Endothelial cell of umbilical vein (primary cell): ENCODE measurements around the gene IPO4. TPM values are rescaled to one million over a fixed set of nuclear protein-coding genes. Genes with fewer than 3 reads are reported as not detected.

Source experiments
- BruUV-seq: library from RNA; stranded (reverse); fragments of 400-500 nt; replicated peaks from 2 replicates; lab custom pipeline; 2021; lab: Mats Ljungman, UMichigan
- CTCF ChIA-PET: fragments of 300-600, 350-600 bp; sonication (Branson Sonifier 250); formaldehyde crosslinking; loops from one replicate; lab custom pipeline; 2021; ENCODE audit warnings: antibody characterized with exemption, inconsistent platforms; lab: Charles Lee
- POLR2A ChIA-PET: fragments of 300-600, 350-600 bp; sonication (Branson Sonifier 250); formaldehyde crosslinking; loops from one replicate; lab custom pipeline; 2021; ENCODE audit warnings: antibody characterized with exemption, inconsistent platforms; lab: Charles Lee
- DNase-seq: peaks from one replicate; pipeline ENCODE4 v3.0.0-alpha.2; 2011; ENCODE audit warnings: low read depth, low spot score
- FAIRE-seq: peaks from 2 replicates; lab custom pipeline; 2011; peaks lifted over from hg19 to GRCh38; lab: Jason Lieb, UNC
- H2AFZ ChIP-seq: 2 replicates; pipeline ENCODE4 v1.6.0; 2012; ENCODE audit warnings: low read depth, low read length, control low read depth, inconsistent platforms
- H3K27ac ChIP-seq: 2 replicates; pipeline ENCODE4 v1.5.1; 2011; ENCODE audit warnings: low read depth, mild to moderate bottlenecking, control low read depth, low read length, moderate library complexity; ENCODE audit not compliant: insufficient read depth
- H3K27me3 ChIP-seq, 2 experiments: 2 replicates each; pipeline versions ENCODE4 v1.6.0 to v1.6.1; 2011; ENCODE audit warnings: low read length in 2 of 2, mixed read lengths in 1 of 2; ENCODE audit not compliant: control insufficient read depth in 2 of 2, insufficient read depth in 2 of 2
- H3K36me3 ChIP-seq, 2 experiments: 2 replicates in 1 of 2; 3 replicates in 1 of 2; pipeline ENCODE4 v1.5.1; 2011; ENCODE audit warnings: low read length in 2 of 2, mild to moderate bottlenecking in 1 of 2, moderate library complexity in 1 of 2; ENCODE audit not compliant: control insufficient read depth in 2 of 2, insufficient read depth in 2 of 2; ENCODE audit errors: extremely low read depth in 1 of 2
- H3K4me1 ChIP-seq: 3 replicates; pipeline ENCODE4 v1.5.1; 2011; ENCODE audit warnings: mild to moderate bottlenecking, low read length; ENCODE audit not compliant: control insufficient read depth, insufficient read depth; ENCODE audit errors: extremely low read depth
- H3K4me2 ChIP-seq: 2 replicates; pipeline ENCODE4 v1.6.1; 2011; ENCODE audit warnings: low read length, control low read depth, mixed read lengths; ENCODE audit not compliant: insufficient read depth
- H3K4me3 ChIP-seq, 3 experiments: fragments of 200-600 bp in 1 of 3; sonication (generic), shearing (Covaris generic) in 1 of 3; replicated peaks in 1 of 3; 2 replicates each; pipeline ENCODE4 v1.5.1; 2011 to 2016; ENCODE audit warnings: control low read depth in 3 of 3, low read length in 3 of 3, mild to moderate bottlenecking in 2 of 3, inconsistent platforms in 1 of 3, low read depth in 1 of 3, moderate library complexity in 1 of 3; ENCODE audit not compliant: insufficient read depth in 1 of 3
- H3K79me2 ChIP-seq: 2 replicates; pipeline ENCODE4 v1.6.0; 2012; ENCODE audit warnings: low read length, inconsistent platforms; ENCODE audit not compliant: control insufficient read depth, insufficient read depth
- H3K9ac ChIP-seq: replicated peaks from 2 replicates; pipeline ENCODE3; 2011; ENCODE audit warnings: low read length, control low read depth; ENCODE audit not compliant: insufficient read depth; ENCODE audit errors: extremely low read depth
- H3K9me1 ChIP-seq: replicated peaks from 3 replicates; pipeline ENCODE4 v1.6.0; 2011; ENCODE audit warnings: mild to moderate bottlenecking, low read length; ENCODE audit not compliant: control insufficient read depth, insufficient read depth; ENCODE audit errors: extremely low read depth
- H3K9me3 ChIP-seq: replicated peaks from 2 replicates; pipeline ENCODE4 v1.5.1; 2012; ENCODE audit warnings: low read length, inconsistent platforms; ENCODE audit not compliant: control insufficient read depth, insufficient read depth
- H4K20me1 ChIP-seq: replicated peaks from 2 replicates; pipeline ENCODE3; 2011; ENCODE audit warnings: mild to moderate bottlenecking, low read length; ENCODE audit not compliant: control insufficient read depth, insufficient read depth; ENCODE audit errors: extremely low read depth
- POLR2AphosphoS5 ChIP-seq: IDR thresholded peaks from 2 replicates; pipeline ENCODE4 v1.6.1; 2012; ENCODE audit warnings: low read depth, mild to moderate bottlenecking, control low read depth, low read length, moderate library complexity; ENCODE audit not compliant: insufficient read depth
- dilution Hi-C: fragments of 300-500 bp; cut with MboI; formaldehyde crosslinking; loops from one replicate; pipeline ENCODE4 v1.15.0; 2019; ENCODE audit warnings: low sequenced_read_pairs; ENCODE audit not compliant: extremely low pct_ligation_motif_present
- intact Hi-C: fragments of 100-400 bp; cut with micrococcal nuclease; formaldehyde crosslinking; loops from one replicate; pipeline ENCODE4 v1.10.0; 2022
- polyA plus RNA-seq, 4 experiments: library from polyadenylated mRNA; depleted of rRNA in 3 of 4; stranded (reverse) in 3 of 4; unstranded in 1 of 4; fragments of >200 nt; gene quantifications; 2 replicates each; pipeline versions ENCODE4 v1.2.1 to v1.2.3, GENCODE V29; 2011 to 2012; ENCODE audit warnings: missing spikeins in 1 of 4
- total RNA-seq: library from RNA; stranded (reverse); gene quantifications from 2 replicates; pipeline ENCODE4 v1.2.3, GENCODE V29; 2021
- TF ChIP-seq, protein P1 (sequence below), 2 donors: IDR thresholded peaks; 1 replicate in 1 of 2; 2 replicates in 1 of 2; pipeline ENCODE4 v1.5.1; 2011; ENCODE audit warnings: low read length in 2 of 2, mild to moderate bottlenecking in 2 of 2, moderate library complexity in 2 of 2, control low read depth in 1 of 2, inconsistent platforms in 1 of 2, low read depth in 1 of 2; ENCODE audit not compliant: insufficient read depth in 1 of 2; ENCODE audit errors: extremely low read depth in 1 of 2

IPO4 gene
- total and polyA plus RNA-seq, 2 donors (not counting 3 experiments of a cell fraction or from before 2014, with no cell fraction given): 24.6 to 66.5 TPM

DNA sequence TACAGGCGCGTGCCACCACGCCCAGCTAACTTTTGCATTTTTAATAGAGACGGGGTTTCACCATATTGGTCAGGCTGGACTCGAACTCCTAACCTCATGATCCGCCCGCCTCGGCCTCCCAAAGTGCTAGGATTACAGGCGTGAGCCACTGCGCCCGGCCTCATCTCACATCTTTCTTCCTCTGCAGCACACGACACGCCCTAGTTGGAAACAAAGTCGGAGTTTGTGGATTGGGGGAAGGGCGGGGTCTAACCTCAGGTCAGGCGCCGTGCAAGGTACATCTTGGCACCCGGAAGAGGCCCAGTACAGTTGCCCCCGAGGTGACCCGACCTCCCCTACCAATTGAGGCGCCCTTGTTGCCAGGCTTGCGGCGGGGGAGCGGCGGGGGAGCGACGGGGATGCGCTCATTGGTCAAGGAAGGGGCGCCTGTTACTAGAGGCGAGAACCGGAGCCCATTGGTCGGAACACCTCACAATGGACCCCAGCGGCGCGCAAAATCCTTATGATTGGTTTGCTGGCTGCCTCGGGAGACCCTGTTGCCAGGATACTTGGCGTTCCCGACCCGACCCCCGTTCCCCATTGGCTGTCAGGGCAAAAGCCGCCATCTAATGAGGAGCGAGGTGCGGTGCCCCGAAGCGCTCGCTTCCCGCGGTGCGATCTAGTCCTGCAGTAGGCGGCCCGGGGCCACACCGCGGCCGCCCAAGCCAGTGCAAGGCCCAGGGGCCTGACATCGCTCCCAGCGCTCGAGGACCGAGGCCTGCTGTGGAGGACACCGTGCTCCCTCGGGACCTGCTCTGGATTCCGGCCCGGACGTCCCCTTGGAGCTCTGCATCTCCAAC is 17.0 kb downstream of the IPO4 start, which contains the start of gene REC8:
REC8 (plus strand) TSS at position 659 of the 839 bp plus-strand sequence. CDS start 473 bp downstream, outside the sequence.
- Histone ChIP-seq H3K9me3 (no peaks in the 10 kb centered on the region), H3K9me1 (no peaks in the 10 kb centered on the region), H3K27me3 (no peaks in the 10 kb centered on the region), H3K4me1 (peaks cover 3% of the 10 kb centered on the region), H3K36me3 (peaks cover 2 to 6% of the 10 kb centered on the region in 2 experiments), H2AFZ (peak within 1 kb of the TSS; percentile 78), H3K9ac (no peak within 1 kb of the TSS), H3K4me3 (peak within 1 kb of the TSS; percentile 8 to 25 (median 21)), H3K79me2 (no peaks in the 10 kb centered on the region), H3K27ac (no peak within 1 kb of the TSS), H4K20me1 (no peaks in the 10 kb centered on the region), H3K4me2 (peak within 1 kb of the TSS; percentile 26)
- intact Hi-C loops (no loop called here), dilution Hi-C loops (no loop called here)
- ChIA-PET CTCF (interaction anchor here (1.7 to 2.6 kb wide), 2 partner anchors 11 to 125 kb away, joined by 5 to 10 read pairs; partner anchors contain the start of gene IRF9), POLR2A (no interaction called here)
- BruUV-seq: no TSS peak
- peak; percentile 33 for TF ChIP-seq POLR2AphosphoS5
- TF ChIP-seq, protein P1, sequence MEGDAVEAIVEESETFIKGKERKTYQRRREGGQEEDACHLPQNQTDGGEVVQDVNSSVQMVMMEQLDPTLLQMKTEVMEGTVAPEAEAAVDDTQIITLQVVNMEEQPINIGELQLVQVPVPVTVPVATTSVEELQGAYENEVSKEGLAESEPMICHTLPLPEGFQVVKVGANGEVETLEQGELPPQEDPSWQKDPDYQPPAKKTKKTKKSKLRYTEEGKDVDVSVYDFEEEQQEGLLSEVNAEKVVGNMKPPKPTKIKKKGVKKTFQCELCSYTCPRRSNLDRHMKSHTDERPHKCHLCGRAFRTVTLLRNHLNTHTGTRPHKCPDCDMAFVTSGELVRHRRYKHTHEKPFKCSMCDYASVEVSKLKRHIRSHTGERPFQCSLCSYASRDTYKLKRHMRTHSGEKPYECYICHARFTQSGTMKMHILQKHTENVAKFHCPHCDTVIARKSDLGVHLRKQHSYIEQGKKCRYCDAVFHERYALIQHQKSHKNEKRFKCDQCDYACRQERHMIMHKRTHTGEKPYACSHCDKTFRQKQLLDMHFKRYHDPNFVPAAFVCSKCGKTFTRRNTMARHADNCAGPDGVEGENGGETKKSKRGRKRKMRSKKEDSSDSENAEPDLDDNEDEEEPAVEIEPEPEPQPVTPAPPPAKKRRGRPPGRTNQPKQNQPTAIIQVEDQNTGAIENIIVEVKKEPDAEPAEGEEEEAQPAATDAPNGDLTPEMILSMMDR (IDR thresholded peaks at IDR 0.05; ENCODE audit: extremely low read depth in 1 of 2, insufficient read depth in 1 of 2, low read depth in 1 of 2, low read length in 2 of 2): no peak
- FAIRE-seq (peak; percentile 82), DNase-seq (peak; percentile 82)
